Sigmoid colon (tissue), 4 donors: ENCODE measurements around the gene VPS45.

Experiments used
- CTCF ChIP-seq, 4 experiments: fragments of 450-650 bp in 3 of 4; fragments of 200-600 bp in 1 of 4; IDR thresholded peaks; one replicate each; pipeline ENCODE4 v1.5.1; 2016 to 2019; ENCODE audit warnings: antibody characterized with exemption in 4 of 4, mild to moderate bottlenecking in 3 of 4, moderate library complexity in 2 of 4
- EP300 ChIP-seq, 4 donors: sonication (generic); formaldehyde crosslinking; IDR thresholded peaks; one replicate each; pipeline ENCODE4 v1.6.1; 2017; ENCODE audit warnings: antibody characterized with exemption in 4 of 4
- POLR2A ChIP-seq, 2 donors: fragments of 450-650 bp; IDR thresholded peaks; one replicate each; pipeline ENCODE4 v1.6.1; 2016; ENCODE audit warnings: antibody characterized with exemption in 2 of 2, mild to moderate bottlenecking in 2 of 2, moderate library complexity in 2 of 2
- POLR2AphosphoS5 ChIP-seq, 4 donors: sonication (generic); formaldehyde crosslinking; IDR thresholded peaks; one replicate each; pipeline ENCODE4 v1.6.1; 2017; ENCODE audit warnings: antibody characterized with exemption in 4 of 4

- TF ChIP-seq CTCF (IDR thresholded peaks at IDR 0.05) (no peak), POLR2A (IDR thresholded peaks at IDR 0.05) (no peak), POLR2AphosphoS5 (IDR thresholded peaks at IDR 0.05) (peak in 2 of 4 donors; percentile 5 to 26), EP300 (IDR thresholded peaks at IDR 0.05) (no peak)
Observed at GRCh38 chr1:150155413-150156071, 88.0 kb downstream of the VPS45 start.
